ENCODE data around the gene C1orf56.
A peak's percentile ranks its signal among the peaks of the same experiment; 100 is the strongest.

C1orf56 gene

GRCh38 chr1:151024540-151025146 lies 22.9 kb upstream of the C1orf56 start:
- peak; percentile 72 to 77 for DNase-seq (ENCODE audit: low read depth in 2 of 2)

DNA sequence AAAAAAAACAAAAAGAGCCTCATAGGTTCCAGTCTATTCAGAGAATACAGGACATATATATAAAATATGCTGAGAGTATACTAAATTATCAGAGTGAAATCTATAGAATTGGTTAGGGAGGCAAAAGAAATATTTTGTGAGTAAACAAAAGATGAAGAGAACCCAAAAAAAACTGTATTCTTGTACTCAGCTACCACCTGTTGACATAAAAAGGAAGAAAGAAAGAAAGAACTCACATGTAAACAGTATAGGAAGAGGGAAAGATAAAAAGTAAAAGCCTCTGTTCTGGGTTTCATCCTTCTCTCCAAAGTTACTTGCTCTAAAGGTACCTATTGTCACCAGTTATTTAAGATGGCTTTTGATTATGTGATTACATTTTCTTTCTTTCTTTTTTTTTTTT lies 21.1 kb upstream of the C1orf56 start:
- DNase-seq (ENCODE audit: low read depth in 2 of 2) = no peak

DNA sequence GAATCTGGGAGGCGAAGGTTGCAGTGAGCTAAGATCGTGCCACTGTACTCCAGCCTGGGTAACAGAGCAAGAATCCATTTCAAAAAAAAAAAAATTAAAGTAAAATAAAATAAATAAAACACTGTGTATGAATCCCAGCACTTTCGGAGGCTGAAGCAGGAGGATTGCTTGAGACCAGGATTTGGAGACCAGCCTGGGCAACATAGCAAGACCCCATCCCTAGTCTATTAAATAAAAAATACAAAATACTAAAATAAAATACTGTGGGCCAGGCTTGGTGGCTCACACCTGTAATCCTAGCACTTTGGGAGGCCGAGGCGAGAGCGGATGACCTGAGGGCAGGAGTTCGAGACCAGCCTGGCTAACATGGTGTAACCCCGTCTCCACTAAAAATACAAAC lies 15.4 kb upstream of the C1orf56 start:
- DNase-seq (ENCODE audit: low read depth in 2 of 2) = no peak

- DNase-seq (ENCODE audit: low read depth in 2 of 2) = no peak
Observed at GRCh38 chr1:151035167-151035566, 12.4 kb upstream of the C1orf56 start.

DNA sequence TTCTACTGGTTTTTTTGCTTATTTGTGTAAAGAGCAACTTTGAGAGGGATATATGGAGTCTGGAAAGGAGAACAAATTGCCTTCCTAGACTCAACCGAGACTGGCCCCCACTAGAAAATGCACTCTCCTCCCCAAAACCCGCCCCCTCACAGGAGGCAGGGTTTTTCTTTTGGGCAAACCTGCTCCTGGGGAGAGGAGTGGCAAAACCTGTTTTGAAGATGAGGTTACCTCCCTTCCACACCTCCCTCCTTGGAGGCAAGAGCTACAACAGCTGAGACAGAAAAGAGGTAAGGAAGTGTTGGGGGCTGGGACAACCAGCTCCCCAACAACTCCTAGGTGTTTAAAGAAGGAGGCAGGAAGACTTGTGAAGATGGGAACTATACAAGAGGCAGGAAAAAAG lies 11.2 kb upstream of the C1orf56 start, which contains the start of gene BNIPL:
BNIPL (plus strand) TSS at position 231 of the 400 bp plus-strand sequence; CDS start at position 371, 140 bp downstream.
- no peak for DNase-seq (ENCODE audit: low read depth in 2 of 2)

DNA sequence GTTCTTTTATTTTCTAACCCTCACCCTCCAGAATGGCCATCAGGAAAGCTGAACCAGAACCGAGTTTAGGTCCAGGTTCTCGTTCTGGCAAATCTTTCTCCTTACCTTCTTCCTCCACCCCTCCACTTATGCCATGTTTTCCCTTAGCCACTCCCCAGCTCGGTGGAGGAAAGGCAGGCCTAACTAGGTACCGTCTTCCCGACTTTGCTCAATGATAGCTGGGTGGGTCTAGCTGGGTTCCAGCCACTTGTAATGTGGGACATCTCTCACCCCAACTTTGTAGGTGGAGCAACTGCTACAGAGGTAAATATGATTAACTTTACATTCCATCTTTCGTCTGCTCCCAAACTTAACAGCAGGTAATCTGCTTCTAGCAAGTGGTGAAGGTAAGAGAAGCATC lies 10.5 kb upstream of the C1orf56 start:
- DNase-seq (ENCODE audit: low read depth in 2 of 2) = no peak

DNA sequence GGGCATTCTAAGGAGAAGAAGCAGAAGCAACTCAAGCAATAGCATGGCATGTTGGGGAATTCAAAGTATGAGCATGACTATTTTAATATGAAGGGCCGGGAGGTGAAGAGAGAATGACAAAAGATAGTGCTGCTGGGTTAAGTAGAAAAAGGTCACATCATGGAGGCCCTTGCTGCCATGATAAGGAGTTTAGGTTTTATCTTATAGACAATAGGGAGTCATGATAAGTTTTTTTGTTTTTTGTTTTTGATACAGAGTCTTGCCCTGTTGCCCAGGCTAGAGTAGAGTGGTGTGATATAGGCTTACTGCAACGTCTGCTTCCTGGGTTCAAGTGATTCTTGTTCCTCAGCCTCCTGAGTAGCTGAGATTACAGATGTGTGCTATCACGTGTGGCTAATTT lies 8.0 kb upstream of the C1orf56 start:
- no peak for DNase-seq (ENCODE audit: low read depth in 2 of 2)

DNA sequence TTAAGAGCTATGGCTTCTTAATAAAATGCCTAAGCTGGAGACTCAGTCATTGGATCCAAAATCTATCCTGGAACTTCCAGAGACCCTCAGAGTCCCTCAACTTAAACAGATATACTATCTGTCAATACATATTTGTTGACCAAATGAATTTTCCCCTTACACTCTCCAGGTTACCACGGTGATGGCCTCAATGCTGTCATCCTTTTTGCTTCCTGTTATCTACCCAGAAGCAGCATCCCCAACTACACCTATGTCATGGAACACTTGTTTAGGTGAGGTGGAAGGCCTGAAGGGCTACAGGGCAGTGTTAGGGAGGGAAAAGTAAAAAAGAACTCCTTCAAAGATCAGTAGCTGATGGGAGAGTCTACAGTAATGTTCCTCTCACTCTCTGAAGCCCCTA lies 4.4 kb upstream of the C1orf56 start:
- no peak for DNase-seq (ENCODE audit: low read depth in 2 of 2)

GRCh38 chr1:151047925-151048644 lies 534 bp downstream of the C1orf56 start:
- DNase-seq (ENCODE audit: low read depth in 2 of 2) = no peak

GRCh38 chr1:151048645-151049032 lies 1.1 kb downstream of the C1orf56 start:
- DNase-seq (ENCODE audit: low read depth in 2 of 2) = no peak

DNA sequence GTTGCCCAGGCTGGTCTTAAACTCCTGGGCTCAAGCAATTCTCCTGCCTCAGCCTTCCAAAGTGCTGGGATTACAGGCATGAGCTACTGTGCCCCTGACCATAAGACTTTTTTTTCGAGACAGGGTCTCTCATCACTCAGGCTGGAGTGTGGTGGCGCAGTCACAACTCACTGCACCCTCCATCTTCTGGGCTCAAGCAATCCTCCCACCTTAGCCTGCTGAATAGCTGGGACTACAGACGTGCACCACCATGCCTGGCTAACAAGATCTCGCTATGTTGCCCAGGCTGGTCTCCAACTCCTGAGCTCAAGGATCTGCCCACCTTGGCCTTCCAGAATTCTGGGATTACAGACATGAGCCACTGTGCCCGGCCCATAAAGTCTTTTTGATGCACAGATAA lies 1.9 kb downstream of the C1orf56 start:
- DNase-seq (ENCODE audit: low read depth in 2 of 2) = no peak

- no peak for DNase-seq (ENCODE audit: low read depth in 2 of 2)
Observed at GRCh38 chr1:151050051-151050688, 2.6 kb downstream of the C1orf56 start.

- DNase-seq (ENCODE audit: low read depth in 2 of 2) = no peak
Observed at GRCh38 chr1:151051356-151052009, 3.9 kb downstream of the C1orf56 start.

DNA sequence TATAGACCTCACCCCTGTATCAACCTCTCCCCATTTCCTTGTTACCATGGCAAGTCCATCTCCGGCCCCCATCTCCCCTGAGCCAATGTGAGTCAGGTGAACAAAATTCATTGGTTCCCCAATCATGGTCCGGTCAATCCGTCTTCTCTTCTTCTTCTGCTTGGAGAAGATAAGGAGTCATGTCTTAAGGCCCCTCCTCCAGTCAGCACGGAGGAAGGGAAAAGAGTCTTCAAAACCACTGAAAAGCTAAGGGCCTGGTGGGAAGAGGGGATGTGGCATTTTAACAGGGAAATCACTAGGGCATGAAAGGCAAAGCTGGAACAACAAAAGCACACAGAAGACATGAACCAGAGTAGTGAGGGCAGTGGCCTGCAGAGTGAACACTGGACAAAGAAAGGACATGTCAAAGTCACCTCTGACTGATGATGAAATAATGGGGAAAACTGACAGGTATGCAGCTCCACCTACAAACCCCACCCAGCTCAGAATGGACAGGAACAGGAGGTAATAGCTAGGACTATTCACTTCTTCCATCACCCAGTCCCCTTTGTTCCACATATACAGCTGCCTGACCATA lies 7.5 kb downstream of the C1orf56 start:
- DNase-seq (ENCODE audit: low read depth in 2 of 2) = no peak

GRCh38 chr1:151055581-151055980 lies 8.0 kb downstream of the C1orf56 start:
- DNase-seq (ENCODE audit: low read depth in 2 of 2) = no peak

- DNase-seq (ENCODE audit: low read depth in 2 of 2) = no peak
Observed at GRCh38 chr1:151056149-151056548, 8.6 kb downstream of the C1orf56 start.

- DNase-seq (ENCODE audit: low read depth in 2 of 2) = no peak
Observed at GRCh38 chr1:151058692-151059091, 11.1 kb downstream of the C1orf56 start.

GRCh38 chr1:151059109-151060006 lies 11.8 kb downstream of the C1orf56 start, which contains the start of gene CDC42SE1:
TSS of gene CDC42SE1 (minus strand) at chr1:151059622. CDS start at chr1:151055730, 3,892 bp downstream.
- DNase-seq (ENCODE audit: low read depth in 2 of 2) = peak; percentile 58 to 69

- no peak for DNase-seq (ENCODE audit: low read depth in 2 of 2)
Observed at GRCh38 chr1:151060007-151060656, 12.6 kb downstream of the C1orf56 start, which contains the start of gene MLLT11. TSS of gene MLLT11 (plus strand) at chr1:151060397. CDS start at chr1:151067225, 6,828 bp downstream.
